Breast epithelium (tissue), 4 donors: ENCODE data around the gene TPD52L2. TPM values are rescaled to one million over a fixed set of nuclear protein-coding genes. Genes with fewer than 3 reads are reported as not detected.
"Not testable (repeated sequence)": the region's sequence is repeated elsewhere in the genome, so short reads cannot be mapped to it uniquely, and the experiment has no call there.

Experiments used
- DNase-seq, 2 donors: peaks; one replicate each; pipeline ENCODE4 v3.0.0-alpha.2; 2019; ENCODE audit warnings: low spot score in 2 of 2
- H3K27ac ChIP-seq, 2 donors: fragments of 200-600 bp; sonication (generic) in 1 of 2; one replicate each; pipeline ENCODE4 v1.5.1; 2016 to 2019; ENCODE audit warnings: mild to moderate bottlenecking in 1 of 2
- H3K27me3 ChIP-seq, 2 donors: fragments of 200-600 bp; sonication (generic) in 1 of 2; one replicate each; pipeline versions ENCODE4 v1.5.1 to v1.6.0; 2017 to 2019; ENCODE audit warnings: control low read depth in 1 of 2, mild to moderate bottlenecking in 1 of 2
- H3K36me3 ChIP-seq: fragments of 200-600 bp; one replicate; pipeline ENCODE4 v1.5.1; 2019
- H3K4me1 ChIP-seq, 2 donors: fragments of 200-600 bp; sonication (generic); one replicate each; pipeline ENCODE4 v1.5.1; 2016 to 2019; ENCODE audit warnings: control low read depth in 1 of 2
- H3K4me3 ChIP-seq, 3 donors: fragments of 200-600 bp; sonication (generic); 1 replicate in 2 of 3; 2 replicates in 1 of 3; pipeline ENCODE4 v1.5.1; 2016 to 2019; ENCODE audit warnings: mild to moderate bottlenecking in 3 of 3, moderate library complexity in 2 of 3
- H3K9me3 ChIP-seq, 2 donors: fragments of 200-600 bp; sonication (generic) in 1 of 2; one replicate each; pipeline ENCODE4 v1.5.1; 2016 to 2019; ENCODE audit warnings: control low read depth in 1 of 2
- CTCF ChIP-seq, 3 donors: fragments of 450-650 bp; IDR thresholded peaks; one replicate each; pipeline ENCODE4 v1.5.1; 2016 to 2017; ENCODE audit warnings: antibody characterized with exemption in 3 of 3, mild to moderate bottlenecking in 3 of 3, moderate library complexity in 3 of 3
- POLR2A ChIP-seq: fragments of 450-650 bp; IDR thresholded peaks from one replicate; pipeline ENCODE4 v1.6.1; 2016; ENCODE audit warnings: antibody characterized with exemption, mild to moderate bottlenecking, moderate library complexity
- POLR2AphosphoS5 ChIP-seq, 3 donors: sonication (generic); formaldehyde crosslinking; IDR thresholded peaks; one replicate each; pipeline ENCODE4 v1.6.1; 2017; ENCODE audit warnings: antibody characterized with exemption in 3 of 3
- intact Hi-C: fragments of 100-400 bp; cut with DNase I; formaldehyde crosslinking; loops from one replicate; pipeline ENCODE4 v1.15.1; 2023; ENCODE audit warnings: low total_unique reads
- total RNA-seq, 3 donors: library from RNA; depleted of rRNA; stranded (reverse); fragments of >200 nt; gene quantifications; one replicate each; pipeline ENCODE4 v1.1.0, GENCODE V29; 2016

The TPD52L2 gene
- total RNA-seq, 3 donors from 2014 or later: 75.1 to 146 (median 84.2) TPM

GRCh38 chr20:63908008-63908682 is 43.1 kb downstream of the TPD52L2 start:
- intact Hi-C loops: no loop called here
- TF ChIP-seq POLR2A (no peak), CTCF (IDR thresholded peaks at IDR 0.05) (no peak), POLR2AphosphoS5 (IDR thresholded peaks at IDR 0.05) (no peak)
- no peak for DNase-seq
- Histone ChIP-seq H3K9me3 (no peaks in the 10 kb centered on the region), H3K4me3 (no peak overlapping the region), H3K36me3 (no peaks in the 10 kb centered on the region), H3K4me1 (no peaks in the 10 kb centered on the region), H3K27me3 (no peaks in the 10 kb centered on the region), H3K27ac (no peak overlapping the region)

GRCh38 chr20:63911176-63911575 is 46.1 kb downstream of the TPD52L2 start:
- DNase-seq: no peak
- Histone ChIP-seq H3K27ac (no peak overlapping the region), H3K27me3 (no peaks in the 10 kb centered on the region), H3K9me3 (no peaks in the 10 kb centered on the region), H3K4me3 (no peak overlapping the region), H3K4me1 (no peaks in the 10 kb centered on the region), H3K36me3 (no peaks in the 10 kb centered on the region)
- TF ChIP-seq POLR2A (no peak), CTCF (IDR thresholded peaks at IDR 0.05) (no peak), POLR2AphosphoS5 (IDR thresholded peaks at IDR 0.05) (no peak)
- intact Hi-C loops: loop anchor here (1.0 kb wide), 1 partner anchor 22 kb away; no protein-coding TSS in a partner anchor

GRCh38 chr20:63913768-63914167 is 48.7 kb downstream of the TPD52L2 start:
- no peaks in the 10 kb centered on the region for H3K27me3 ChIP-seq
- no peak overlapping the region for H3K4me3 ChIP-seq
- no peak overlapping the region for H3K27ac ChIP-seq
- H3K4me1 ChIP-seq: no peaks in the 10 kb centered on the region
- no peak for DNase-seq
- no peaks in the 10 kb centered on the region for H3K9me3 ChIP-seq
- TF ChIP-seq POLR2A (no peak), CTCF (IDR thresholded peaks at IDR 0.05) (no peak), POLR2AphosphoS5 (IDR thresholded peaks at IDR 0.05) (no peak)
- no peaks in the 10 kb centered on the region for H3K36me3 ChIP-seq
- intact Hi-C loops: no loop called here

- no peaks in the 10 kb centered on the region for H3K9me3 ChIP-seq
- TF ChIP-seq CTCF (IDR thresholded peaks at IDR 0.05) (no peak), POLR2A (no peak), POLR2AphosphoS5 (IDR thresholded peaks at IDR 0.05) (no peak)
- no peak overlapping the region for H3K27ac ChIP-seq
- DNase-seq: no peak
- no peaks in the 10 kb centered on the region for H3K4me1 ChIP-seq
- intact Hi-C loops: no loop called here
- H3K36me3 ChIP-seq: no peaks in the 10 kb centered on the region
- no peak overlapping the region for H3K4me3 ChIP-seq
- no peaks in the 10 kb centered on the region for H3K27me3 ChIP-seq
These were observed 50.4 kb downstream of the TPD52L2 start for GRCh38 chr20:63915471-63915870.

- H3K4me3 ChIP-seq, H3K36me3 ChIP-seq, H3K27me3 ChIP-seq, H3K27ac ChIP-seq, H3K9me3 ChIP-seq, DNase-seq, intact Hi-C loops, H3K4me1 ChIP-seq: not testable (repeated sequence)
These were observed 51.4 kb downstream of the TPD52L2 start for GRCh38 chr20:63916371-63916939.
